Left lung (tissue), 10 donors: ENCODE results near the gene SLC22A23. TPM values are rescaled to one million over a fixed set of nuclear protein-coding genes. Genes with fewer than 3 reads are reported as not detected.

Experiments used
- ATAC-seq: fragments of 200-7000 bp; cut with Tn5 transposase; one replicate; pipeline ENCODE4 v1.9.1; 2020; ENCODE audit warnings: moderate library complexity
- DNase-seq, 4 donors: peaks; one replicate each; pipeline ENCODE4 v3.0.0-alpha.2; 2013 to 2020
- H3K27ac ChIP-seq, 2 donors: fragments of 200-600 bp; sonication (generic) in 1 of 2; one replicate each; pipeline versions ENCODE4 v1.5.0 to v1.8.0; 2020 to 2021
- H3K27me3 ChIP-seq, 2 donors: fragments of 200-600 bp; sonication (generic) in 1 of 2; one replicate each; pipeline versions ENCODE4 v1.5.0 to v1.8.0; 2020 to 2021
- H3K36me3 ChIP-seq, 2 donors: fragments of 200-600 bp; sonication (generic) in 1 of 2; one replicate each; pipeline versions ENCODE4 v1.5.0 to v1.8.0; 2020 to 2021
- H3K4me1 ChIP-seq, 2 donors: fragments of 200-600 bp; one replicate each; pipeline ENCODE4 v1.8.0; 2021
- H3K4me3 ChIP-seq, 2 donors: fragments of 200-600 bp; sonication (generic) in 1 of 2; one replicate each; pipeline versions ENCODE4 v1.5.0 to v1.8.0; 2020 to 2021; ENCODE audit warnings: mild to moderate bottlenecking in 1 of 2
- H3K9me3 ChIP-seq, 2 donors: fragments of 200-600 bp; sonication (generic) in 1 of 2; one replicate each; pipeline versions ENCODE4 v1.5.0 to v1.8.0; 2020 to 2021
- CTCF ChIP-seq, 2 donors: fragments of 200-600 bp; sonication (generic) in 1 of 2; IDR thresholded peaks; one replicate each; pipeline versions ENCODE4 v1.5.0 to v1.8.0; 2021; ENCODE audit warnings: antibody characterized with exemption in 2 of 2
- intact Hi-C, 2 donors: fragments of 100-400 bp; cut with DNase I; formaldehyde crosslinking; loops; one replicate each; pipeline versions ENCODE4 v1.11.2 to v1.14.2; 2022
- polyA plus RNA-seq, 6 donors: library from polyadenylated mRNA; unstranded; fragments of 120-200 nt; gene quantifications; one replicate each; pipeline ENCODE4 v1.2.1, GENCODE V29; 2013; ENCODE audit not compliant: insufficient read length in 6 of 6
- total RNA-seq, 2 donors: library from RNA; stranded (reverse); fragmentation: NEBNext Ultra II Directional; extraction: Animal tissue kit (Norgen Biotek cat#: 25700); gene quantifications; one replicate each; pipeline ENCODE4 v1.2.1, GENCODE V29; 2021
- donor health status: DM: no; HTN: yes; CAD: no.
- donor health status: DM: no; HTN: no; CAD: no.

SLC22A23 gene
- total and polyA plus RNA-seq, 8 donors: 19.7 to 31.2 (median 23.9) TPM

- no peak overlapping the region for H3K4me3 ChIP-seq
- DNase-seq (no peak), ATAC-seq (no peak)
- intact Hi-C loops: no loop called here
- no peaks in the 10 kb centered on the region for H3K9me3 ChIP-seq
- peaks cover 19 to 39% of the 10 kb centered on the region in 2 donors for H3K4me1 ChIP-seq
- H3K27ac ChIP-seq: peak overlapping the region in 1 of 2 donors; percentile 89
- TF ChIP-seq CTCF (IDR thresholded peaks at IDR 0.05): no peak
- H3K27me3 ChIP-seq: peaks cover 0 to 7% of the 10 kb centered on the region in 2 donors
- H3K36me3 ChIP-seq: no peaks in the 10 kb centered on the region
Measured at GRCh38 chr6:3353213-3353903, 103.5 kb downstream of the SLC22A23 start.

- intact Hi-C loops: no loop called here
- TF ChIP-seq CTCF (IDR thresholded peaks at IDR 0.05): no peak
- no peak overlapping the region for H3K27ac ChIP-seq
Measured at GRCh38 chr6:3352678-3353077, 104.2 kb downstream of the SLC22A23 start.

GRCh38 chr6:3351829-3352524 lies 104.9 kb downstream of the SLC22A23 start:
- Histone ChIP-seq H3K4me3 (no peak overlapping the region), H3K36me3 (no peaks in the 10 kb centered on the region), H3K9me3 (no peaks in the 10 kb centered on the region), H3K4me1 (peaks cover 11 to 30% of the 10 kb centered on the region in 2 donors), H3K27me3 (peaks cover 0 to 7% of the 10 kb centered on the region in 2 donors), H3K27ac (no peak overlapping the region)
- ATAC-seq (no peak), DNase-seq (no peak)
- TF ChIP-seq CTCF (IDR thresholded peaks at IDR 0.05): no peak
- intact Hi-C loops: no loop called here

More at GRCh38 chr6:3352678-3353077, 104.2 kb downstream of the SLC22A23 start:
- no peaks in the 10 kb centered on the region for H3K36me3 ChIP-seq
- no peaks in the 10 kb centered on the region for H3K9me3 ChIP-seq
- no peak overlapping the region for H3K4me3 ChIP-seq
- H3K27me3 ChIP-seq: peaks cover 0 to 7% of the 10 kb centered on the region in 2 donors
- ATAC-seq (no peak), DNase-seq (no peak)
- H3K4me1 ChIP-seq: peaks cover 16 to 37% of the 10 kb centered on the region in 2 donors

- DNase-seq (no peak), ATAC-seq (peak; percentile 37)
- H3K4me1 ChIP-seq: peaks cover 11 to 22% of the 10 kb centered on the region in 2 donors
- H3K27ac ChIP-seq: peak overlapping the region in 1 of 2 donors; percentile 7
- H3K36me3 ChIP-seq: no peaks in the 10 kb centered on the region
- no peaks in the 10 kb centered on the region for H3K9me3 ChIP-seq
- no peak for TF ChIP-seq CTCF (IDR thresholded peaks at IDR 0.05)
- intact Hi-C loops: no loop called here
- peaks cover 0 to 7% of the 10 kb centered on the region in 2 donors for H3K27me3 ChIP-seq
- H3K4me3 ChIP-seq: no peak overlapping the region
Measured at GRCh38 chr6:3351105-3351676, 105.7 kb downstream of the SLC22A23 start.

- Histone ChIP-seq H3K9me3 (no peaks in the 10 kb centered on the region), H3K27ac (peak overlapping the region in 1 of 2 donors; percentile 7), H3K4me1 (peaks cover 11 to 18% of the 10 kb centered on the region in 2 donors), H3K4me3 (no peak overlapping the region), H3K36me3 (no peaks in the 10 kb centered on the region), H3K27me3 (peaks cover 0 to 5% of the 10 kb centered on the region in 2 donors)
- ATAC-seq (no peak), DNase-seq (no peak)
- TF ChIP-seq CTCF (IDR thresholded peaks at IDR 0.05): no peak
- intact Hi-C loops: no loop called here
Measured at GRCh38 chr6:3350252-3350796, 106.5 kb downstream of the SLC22A23 start.
